Left ventricle myocardium superior (tissue), 1 donor: ENCODE data around the gene ITIH3. TPM values are rescaled to one million over a fixed set of nuclear protein-coding genes. Genes with fewer than 3 reads are reported as not detected.

Experiments
- ATAC-seq: fragments of 200-7000 bp; cut with Tn5 transposase; one replicate; pipeline ENCODE4 v1.9.1; 2020; ENCODE audit warnings: mild to moderate bottlenecking, moderate library complexity
- DNase-seq: peaks from one replicate; pipeline ENCODE4 v3.0.0-alpha.2; 2020
- intact Hi-C: fragments of 100-400 bp; cut with micrococcal nuclease; formaldehyde crosslinking; loops from one replicate; pipeline ENCODE4 v1.11.0; 2022
- total RNA-seq: library from RNA; stranded (reverse); fragmentation: NEBNext Ultra II Directional; extraction: Animal tissue kit (Norgen Biotek cat#: 25700); gene quantifications from one replicate; pipeline ENCODE4 v1.2.1, GENCODE V29; 2021
- donor health status: DM: no; HTN: yes; CAD: no; lungs with severe emphysema.

Gene ITIH3
- total RNA-seq, 1 donor from 2014 or later, result not detected

GRCh38 chr3:52816654-52817053 lies 22.1 kb downstream of the ITIH3 start:
- DNase-seq (no peak), ATAC-seq (no peak)
- intact Hi-C loops, result no loop called here

GRCh38 chr3:52817221-52817620 lies 22.6 kb downstream of the ITIH3 start:
- DNase-seq (no peak), ATAC-seq (no peak)
- intact Hi-C loops, result no loop called here

GRCh38 chr3:52817860-52818259 lies 23.3 kb downstream of the ITIH3 start:
- no peak for DNase-seq
- intact Hi-C loops, result no loop called here
- ATAC-seq, result no peak

- intact Hi-C loops, result no loop called here
- DNase-seq (no peak), ATAC-seq (no peak)
Observed at GRCh38 chr3:52819936-52820335, 25.3 kb downstream of the ITIH3 start.

GRCh38 chr3:52820736-52821135 lies 26.1 kb downstream of the ITIH3 start:
- ATAC-seq, result no peak
- DNase-seq, result no peak
- intact Hi-C loops, result no loop called here

GRCh38 chr3:52822363-52822762 lies 27.8 kb downstream of the ITIH3 start:
- DNase-seq (no peak), ATAC-seq (no peak)
- intact Hi-C loops, result no loop called here

GRCh38 chr3:52824037-52824436 lies 29.4 kb downstream of the ITIH3 start:
- DNase-seq (no peak), ATAC-seq (no peak)
- intact Hi-C loops, result no loop called here

GRCh38 chr3:52827441-52827840 lies 32.8 kb downstream of the ITIH3 start:
- intact Hi-C loops, result no loop called here
- DNase-seq (no peak), ATAC-seq (no peak)

- ATAC-seq (no peak), DNase-seq (no peak)
- intact Hi-C loops, result no loop called here
Observed at GRCh38 chr3:52827866-52828376, 33.3 kb downstream of the ITIH3 start.

GRCh38 chr3:52829482-52829881 lies 34.9 kb downstream of the ITIH3 start:
- no peak for DNase-seq
- ATAC-seq, result no peak
- intact Hi-C loops, result no loop called here

GRCh38 chr3:52829906-52830463 lies 35.4 kb downstream of the ITIH3 start:
- intact Hi-C loops, result no loop called here
- ATAC-seq, result no peak
- no peak for DNase-seq

GRCh38 chr3:52830535-52831258 lies 36.1 kb downstream of the ITIH3 start, which contains the start of gene ITIH4:
Gene ITIH4 (minus strand): TSS chr3:52830672. CDS start chr3:52830642, 30 bp downstream.
- no peak for DNase-seq
- intact Hi-C loops, result no loop called here
- ATAC-seq, result no peak

GRCh38 chr3:52831500-52832301 lies 37.1 kb downstream of the ITIH3 start:
- DNase-seq (peak; percentile 48), ATAC-seq (peak; percentile 25)
- intact Hi-C loops, result no loop called here

GRCh38 chr3:52833202-52833601 lies 38.6 kb downstream of the ITIH3 start:
- peak; percentile 20 for DNase-seq
- intact Hi-C loops, result no loop called here

GRCh38 chr3:52834871-52835501 lies 40.4 kb downstream of the ITIH3 start, which contains the start of gene MUSTN1:
Gene MUSTN1 (minus strand): TSS chr3:52835019. CDS start chr3:52834948, 71 bp downstream.
- peak; percentile 45 for DNase-seq

More at GRCh38 chr3:52833202-52833601, 38.6 kb downstream of the ITIH3 start:
- no peak for ATAC-seq

GRCh38 chr3:52835766-52836470 lies 41.3 kb downstream of the ITIH3 start:
- peak; percentile 52 for DNase-seq
- intact Hi-C loops, result no loop called here
- peak; percentile 78 for ATAC-seq

More at GRCh38 chr3:52834871-52835501, 40.4 kb downstream of the ITIH3 start, which contains the start of gene MUSTN1:
- ATAC-seq, result peak; percentile 58
- intact Hi-C loops, result no loop called here

GRCh38 chr3:52836471-52836845 lies 41.9 kb downstream of the ITIH3 start:
- no peak for ATAC-seq
- intact Hi-C loops, result no loop called here
- DNase-seq, result no peak

GRCh38 chr3:52836986-52837385 lies 42.4 kb downstream of the ITIH3 start:
- intact Hi-C loops, result no loop called here

More at GRCh38 chr3:52836986-52837385, 42.4 kb downstream of the ITIH3 start:
- DNase-seq, result peak; percentile 35
- peak; percentile 34 for ATAC-seq
